Liver (tissue), 3 donors: ENCODE data around the gene PTPRD.

Source experiments
- EGR1 ChIP-seq, 2 donors: IDR thresholded peaks; 2 replicates each; pipeline ENCODE4 v1.6.1; 2016 to 2018; ENCODE audit warnings: antibody characterized with exemption in 2 of 2, low read depth in 2 of 2
- GABPA ChIP-seq, 2 donors: IDR thresholded peaks in 1 of 2; conservative IDR thresholded peaks in 1 of 2; 2 replicates each; pipeline ENCODE4 v1.6.1; 2016; ENCODE audit warnings: antibody characterized with exemption in 2 of 2, mild to moderate bottlenecking in 1 of 2, moderate library complexity in 1 of 2
- JUND ChIP-seq, 2 donors: IDR thresholded peaks; 2 replicates each; pipeline ENCODE4 v1.6.1; 2016; ENCODE audit warnings: antibody characterized with exemption in 2 of 2
- RAD21 ChIP-seq, 2 donors: IDR thresholded peaks; 2 replicates each; pipeline ENCODE4 v1.6.1; 2016; ENCODE audit warnings: antibody characterized with exemption in 2 of 2, mild to moderate bottlenecking in 2 of 2
- TAF1 ChIP-seq: conservative IDR thresholded peaks from 2 replicates; pipeline ENCODE4 v1.6.1; 2016; ENCODE audit warnings: antibody characterized with exemption, mild to moderate bottlenecking
- YY1 ChIP-seq: IDR thresholded peaks from 2 replicates; pipeline ENCODE4 v1.6.1; 2016; ENCODE audit warnings: antibody characterized with exemption, mild to moderate bottlenecking
- TF ChIP-seq, protein P1 (sequence below): fragments of 150-350 bp; IDR thresholded peaks from 2 replicates; pipeline ENCODE4 v1.5.1; 2017; ENCODE audit warnings: improper control_type of control experiment, low read depth, low read length; ENCODE audit not compliant: missing input control
- TF ChIP-seq, protein P2 (sequence below): IDR thresholded peaks from 2 replicates; pipeline ENCODE4 v1.6.1; 2016; ENCODE audit warnings: antibody characterized with exemption
- TF ChIP-seq, protein P3 (sequence below): IDR thresholded peaks from 2 replicates; pipeline ENCODE4 v1.6.1; 2016; ENCODE audit warnings: antibody characterized with exemption
- TF ChIP-seq, protein P4 (sequence below): IDR thresholded peaks from 2 replicates; pipeline ENCODE4 v1.6.1; 2016; ENCODE audit warnings: antibody characterized with exemption, mild to moderate bottlenecking
- donor health status: healthy.
- donor health status: healthy.

DNA sequence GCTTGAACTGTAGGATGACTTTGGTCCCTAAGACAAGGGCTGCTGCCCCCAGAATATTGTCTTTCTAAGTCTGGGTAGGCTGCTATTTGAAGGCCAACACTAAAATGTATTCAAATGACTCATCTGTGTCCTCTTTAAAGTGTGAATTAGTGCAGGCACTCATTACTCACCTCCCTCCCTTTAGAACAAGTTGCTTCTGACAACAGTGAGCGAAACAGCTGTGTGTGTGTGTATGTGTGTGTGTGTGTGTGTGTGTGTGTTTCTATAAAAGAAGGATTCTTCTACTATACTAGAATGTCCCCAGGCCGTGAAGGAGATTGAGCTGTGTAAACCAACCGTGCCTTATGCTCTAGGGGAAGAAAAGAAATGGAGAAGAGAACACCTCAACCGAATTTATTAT lies 1337.2 kb downstream of the PTPRD start:
- TF ChIP-seq, protein P1, sequence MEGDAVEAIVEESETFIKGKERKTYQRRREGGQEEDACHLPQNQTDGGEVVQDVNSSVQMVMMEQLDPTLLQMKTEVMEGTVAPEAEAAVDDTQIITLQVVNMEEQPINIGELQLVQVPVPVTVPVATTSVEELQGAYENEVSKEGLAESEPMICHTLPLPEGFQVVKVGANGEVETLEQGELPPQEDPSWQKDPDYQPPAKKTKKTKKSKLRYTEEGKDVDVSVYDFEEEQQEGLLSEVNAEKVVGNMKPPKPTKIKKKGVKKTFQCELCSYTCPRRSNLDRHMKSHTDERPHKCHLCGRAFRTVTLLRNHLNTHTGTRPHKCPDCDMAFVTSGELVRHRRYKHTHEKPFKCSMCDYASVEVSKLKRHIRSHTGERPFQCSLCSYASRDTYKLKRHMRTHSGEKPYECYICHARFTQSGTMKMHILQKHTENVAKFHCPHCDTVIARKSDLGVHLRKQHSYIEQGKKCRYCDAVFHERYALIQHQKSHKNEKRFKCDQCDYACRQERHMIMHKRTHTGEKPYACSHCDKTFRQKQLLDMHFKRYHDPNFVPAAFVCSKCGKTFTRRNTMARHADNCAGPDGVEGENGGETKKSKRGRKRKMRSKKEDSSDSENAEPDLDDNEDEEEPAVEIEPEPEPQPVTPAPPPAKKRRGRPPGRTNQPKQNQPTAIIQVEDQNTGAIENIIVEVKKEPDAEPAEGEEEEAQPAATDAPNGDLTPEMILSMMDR: no peak
- TF ChIP-seq, protein P2, sequence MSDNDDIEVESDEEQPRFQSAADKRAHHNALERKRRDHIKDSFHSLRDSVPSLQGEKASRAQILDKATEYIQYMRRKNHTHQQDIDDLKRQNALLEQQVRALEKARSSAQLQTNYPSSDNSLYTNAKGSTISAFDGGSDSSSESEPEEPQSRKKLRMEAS: no peak
- TF ChIP-seq, protein P3, sequence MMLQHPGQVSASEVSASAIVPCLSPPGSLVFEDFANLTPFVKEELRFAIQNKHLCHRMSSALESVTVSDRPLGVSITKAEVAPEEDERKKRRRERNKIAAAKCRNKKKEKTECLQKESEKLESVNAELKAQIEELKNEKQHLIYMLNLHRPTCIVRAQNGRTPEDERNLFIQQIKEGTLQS: no peak
- TF ChIP-seq, protein P4, sequence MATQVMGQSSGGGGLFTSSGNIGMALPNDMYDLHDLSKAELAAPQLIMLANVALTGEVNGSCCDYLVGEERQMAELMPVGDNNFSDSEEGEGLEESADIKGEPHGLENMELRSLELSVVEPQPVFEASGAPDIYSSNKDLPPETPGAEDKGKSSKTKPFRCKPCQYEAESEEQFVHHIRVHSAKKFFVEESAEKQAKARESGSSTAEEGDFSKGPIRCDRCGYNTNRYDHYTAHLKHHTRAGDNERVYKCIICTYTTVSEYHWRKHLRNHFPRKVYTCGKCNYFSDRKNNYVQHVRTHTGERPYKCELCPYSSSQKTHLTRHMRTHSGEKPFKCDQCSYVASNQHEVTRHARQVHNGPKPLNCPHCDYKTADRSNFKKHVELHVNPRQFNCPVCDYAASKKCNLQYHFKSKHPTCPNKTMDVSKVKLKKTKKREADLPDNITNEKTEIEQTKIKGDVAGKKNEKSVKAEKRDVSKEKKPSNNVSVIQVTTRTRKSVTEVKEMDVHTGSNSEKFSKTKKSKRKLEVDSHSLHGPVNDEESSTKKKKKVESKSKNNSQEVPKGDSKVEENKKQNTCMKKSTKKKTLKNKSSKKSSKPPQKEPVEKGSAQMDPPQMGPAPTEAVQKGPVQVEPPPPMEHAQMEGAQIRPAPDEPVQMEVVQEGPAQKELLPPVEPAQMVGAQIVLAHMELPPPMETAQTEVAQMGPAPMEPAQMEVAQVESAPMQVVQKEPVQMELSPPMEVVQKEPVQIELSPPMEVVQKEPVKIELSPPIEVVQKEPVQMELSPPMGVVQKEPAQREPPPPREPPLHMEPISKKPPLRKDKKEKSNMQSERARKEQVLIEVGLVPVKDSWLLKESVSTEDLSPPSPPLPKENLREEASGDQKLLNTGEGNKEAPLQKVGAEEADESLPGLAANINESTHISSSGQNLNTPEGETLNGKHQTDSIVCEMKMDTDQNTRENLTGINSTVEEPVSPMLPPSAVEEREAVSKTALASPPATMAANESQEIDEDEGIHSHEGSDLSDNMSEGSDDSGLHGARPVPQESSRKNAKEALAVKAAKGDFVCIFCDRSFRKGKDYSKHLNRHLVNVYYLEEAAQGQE: no peak
- TF ChIP-seq TAF1 (no peak), JUND (IDR thresholded peaks at IDR 0.05) (no peak), RAD21 (IDR thresholded peaks at IDR 0.05) (no peak), GABPA (IDR thresholded peaks at IDR 0.05 in 1 of 2, conservative IDR thresholded peaks at IDR 0.05 in 1 of 2) (no peak), YY1 (no peak), EGR1 (IDR thresholded peaks at IDR 0.05; ENCODE audit: low read depth in 2 of 2) (no peak)
